Stimulated activated CD4-positive, alpha-beta T cell treated with anti-CD3 and anti-CD28 coated beads, TNF-alpha, amount 100 ng/mL, for 48 hours (primary cell): Measurements from ENCODE around the gene FAIM2.

Source experiments
- DNase-seq, 3 donors: peaks; one replicate each; pipeline ENCODE4 v3.0.0-alpha.2; 2020; ENCODE audit warnings: low read depth in 3 of 3

The FAIM2 gene

GRCh38 chr12:49939707-49940106 is 36.0 kb upstream of the FAIM2 start:
- no peak for DNase-seq

- DNase-seq: no peak
Measured at GRCh38 chr12:49939307-49939706, 35.6 kb upstream of the FAIM2 start.

GRCh38 chr12:49937639-49938300 is 34.1 kb upstream of the FAIM2 start:
- no peak for DNase-seq

- DNase-seq: no peak
Measured at GRCh38 chr12:49936925-49937324, 33.2 kb upstream of the FAIM2 start.

- no peak for DNase-seq
Measured at GRCh38 chr12:49934505-49934904, 30.8 kb upstream of the FAIM2 start.

GRCh38 chr12:49933796-49934195 is 30.1 kb upstream of the FAIM2 start:
- no peak for DNase-seq

- no peak for DNase-seq
Measured at GRCh38 chr12:49932533-49933130, 28.9 kb upstream of the FAIM2 start.

- no peak for DNase-seq
Measured at GRCh38 chr12:49932023-49932422, 28.3 kb upstream of the FAIM2 start.

GRCh38 chr12:49930515-49931288 is 27.0 kb upstream of the FAIM2 start:
- no peak for DNase-seq

- DNase-seq: no peak
Measured at GRCh38 chr12:49929581-49929980, 25.9 kb upstream of the FAIM2 start.

GRCh38 chr12:49928471-49928870 is 24.8 kb upstream of the FAIM2 start:
- DNase-seq: no peak

GRCh38 chr12:49925433-49926204 is 21.9 kb upstream of the FAIM2 start:
- no peak for DNase-seq

GRCh38 chr12:49924628-49925246 is 21.0 kb upstream of the FAIM2 start:
- DNase-seq: no peak

GRCh38 chr12:49923880-49924556 is 20.3 kb upstream of the FAIM2 start:
- DNase-seq: no peak

GRCh38 chr12:49923035-49923644 is 19.4 kb upstream of the FAIM2 start:
- DNase-seq: no peak

GRCh38 chr12:49922349-49923034 is 18.8 kb upstream of the FAIM2 start:
- no peak for DNase-seq

GRCh38 chr12:49921936-49922335 is 18.2 kb upstream of the FAIM2 start:
- DNase-seq: no peak

- DNase-seq: no peak
Measured at GRCh38 chr12:49921299-49921698, 17.6 kb upstream of the FAIM2 start.

GRCh38 chr12:49920915-49921286 is 17.2 kb upstream of the FAIM2 start:
- DNase-seq: no peak

- no peak for DNase-seq
Measured at GRCh38 chr12:49920241-49920914, 16.7 kb upstream of the FAIM2 start.
